ENCODE results near the gene MMS22L.

DNA sequence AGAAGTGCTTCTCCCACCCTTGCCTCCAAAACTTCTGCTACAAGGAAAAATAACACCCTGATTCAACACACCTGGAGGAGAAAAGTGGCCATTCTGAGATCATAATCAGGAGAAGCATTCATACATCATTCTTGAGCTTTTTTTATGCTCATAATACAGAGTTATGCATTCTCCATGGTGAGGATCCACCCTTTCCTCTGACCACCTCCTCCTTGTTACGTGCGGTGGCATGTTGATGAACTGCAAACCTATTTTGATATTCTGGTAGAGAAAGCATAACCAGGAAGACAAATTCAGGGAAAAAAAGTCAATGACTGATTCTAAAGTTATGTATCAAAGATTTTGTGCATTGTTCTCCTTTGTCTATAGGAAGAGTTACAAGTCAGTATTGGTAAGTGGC is 188.6 kb downstream of the MMS22L start:
- TF ChIP-seq, protein P1, sequence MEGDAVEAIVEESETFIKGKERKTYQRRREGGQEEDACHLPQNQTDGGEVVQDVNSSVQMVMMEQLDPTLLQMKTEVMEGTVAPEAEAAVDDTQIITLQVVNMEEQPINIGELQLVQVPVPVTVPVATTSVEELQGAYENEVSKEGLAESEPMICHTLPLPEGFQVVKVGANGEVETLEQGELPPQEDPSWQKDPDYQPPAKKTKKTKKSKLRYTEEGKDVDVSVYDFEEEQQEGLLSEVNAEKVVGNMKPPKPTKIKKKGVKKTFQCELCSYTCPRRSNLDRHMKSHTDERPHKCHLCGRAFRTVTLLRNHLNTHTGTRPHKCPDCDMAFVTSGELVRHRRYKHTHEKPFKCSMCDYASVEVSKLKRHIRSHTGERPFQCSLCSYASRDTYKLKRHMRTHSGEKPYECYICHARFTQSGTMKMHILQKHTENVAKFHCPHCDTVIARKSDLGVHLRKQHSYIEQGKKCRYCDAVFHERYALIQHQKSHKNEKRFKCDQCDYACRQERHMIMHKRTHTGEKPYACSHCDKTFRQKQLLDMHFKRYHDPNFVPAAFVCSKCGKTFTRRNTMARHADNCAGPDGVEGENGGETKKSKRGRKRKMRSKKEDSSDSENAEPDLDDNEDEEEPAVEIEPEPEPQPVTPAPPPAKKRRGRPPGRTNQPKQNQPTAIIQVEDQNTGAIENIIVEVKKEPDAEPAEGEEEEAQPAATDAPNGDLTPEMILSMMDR (conservative IDR thresholded peaks at IDR 0.05; ENCODE audit: low read depth, low read length): no peak
- no peak for TF ChIP-seq POLR2A (IDR thresholded peaks at IDR 0.05; ENCODE audit: low read depth, low read length)
- no peak for TF ChIP-seq RAD21 (IDR thresholded peaks at IDR 0.05; ENCODE audit: low read length)
- TF ChIP-seq MAFK (IDR thresholded peaks at IDR 0.05; ENCODE audit: low read depth, low read length): no peak
- no peak for TF ChIP-seq SMC3 (IDR thresholded peaks at IDR 0.05; ENCODE audit: low read depth, low read length)
- no peak for TF ChIP-seq RCOR1 (IDR thresholded peaks at IDR 0.05; ENCODE audit: insufficient replicate concordance, low read length)
